HG03521 (cell line): ENCODE data around the gene PIGR.

Experiments used
- ATAC-seq: cut with Tn5 transposase; IDR thresholded peaks from one replicate; pipeline ENCODE4 v1.9.1; 2021; ENCODE audit warnings: mild to moderate bottlenecking, moderate library complexity; ENCODE audit not compliant: unreplicated experiment

Gene PIGR

GRCh38 chr1:206960676-206961386 lies 14.6 kb upstream of the PIGR start:
- ATAC-seq = no peak

- no peak for ATAC-seq
Measured at GRCh38 chr1:206958144-206958543, 11.9 kb upstream of the PIGR start.

DNA sequence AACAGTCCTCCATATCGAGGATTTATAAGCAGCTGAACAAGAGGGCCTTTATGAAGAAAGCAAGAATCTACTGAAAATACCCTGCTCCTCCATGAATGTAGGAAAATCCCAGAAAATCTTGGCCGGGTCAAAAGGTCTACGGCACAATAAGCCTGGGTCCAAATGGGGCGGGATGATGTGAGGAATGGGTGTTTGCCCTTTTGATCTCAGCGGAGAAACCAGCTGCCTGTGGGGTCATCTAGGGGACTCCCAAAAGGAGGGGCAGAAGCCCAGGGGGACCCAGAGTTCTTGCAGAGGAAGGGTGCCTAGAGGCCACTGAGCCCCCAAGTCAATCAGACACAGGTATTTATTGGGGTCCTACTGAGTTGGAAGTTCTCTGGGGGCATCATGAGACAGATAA lies 11.4 kb upstream of the PIGR start:
- ATAC-seq = no peak

DNA sequence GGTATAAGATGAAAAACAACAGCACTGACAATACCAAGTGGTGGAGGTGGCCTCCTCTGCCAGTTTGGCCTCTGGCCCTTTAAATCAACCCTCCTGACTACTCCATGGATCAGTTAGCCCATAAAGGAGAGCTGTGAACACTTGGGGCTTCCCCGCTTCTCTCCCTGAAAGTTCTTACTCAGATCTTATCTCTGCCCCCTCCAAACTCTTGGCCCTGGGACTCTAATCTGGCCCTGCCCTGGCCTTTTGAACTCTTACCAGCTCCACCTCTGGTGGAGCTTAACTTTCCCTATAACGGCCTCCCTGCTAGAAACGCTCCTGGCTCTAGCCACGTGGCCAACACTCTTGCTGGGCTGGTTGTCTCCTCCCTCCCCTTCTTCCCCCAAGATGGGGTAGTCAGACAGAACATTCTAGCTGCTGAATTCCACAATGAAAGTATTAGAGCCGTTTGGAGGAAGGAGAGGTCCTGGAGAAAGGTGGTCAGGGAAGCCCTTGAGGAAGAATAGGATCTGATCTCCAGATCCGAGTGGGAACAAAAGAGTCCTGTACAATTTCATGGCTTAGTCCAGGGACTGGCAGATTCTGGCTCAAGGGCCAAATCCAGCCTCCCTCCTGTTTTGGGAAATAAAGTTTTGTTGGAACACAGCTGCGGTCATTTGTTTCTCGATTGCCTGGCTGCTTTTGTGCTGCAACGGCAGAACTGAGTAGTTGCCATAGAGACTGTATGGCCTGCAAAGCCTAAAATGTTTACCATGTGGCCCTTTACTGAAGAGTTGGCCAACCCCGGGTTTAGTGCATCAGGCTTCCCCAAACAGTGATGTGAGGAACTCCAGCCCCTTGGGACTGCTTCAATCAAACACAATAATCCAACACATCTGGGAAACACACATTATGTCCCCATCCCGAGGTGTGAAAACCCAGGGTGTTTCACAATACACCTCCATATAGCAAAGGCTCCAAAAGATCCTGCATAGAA lies 9.5 kb upstream of the PIGR start:
- ATAC-seq = no peak

- no peak for ATAC-seq
Measured at GRCh38 chr1:206954459-206955342, 8.4 kb upstream of the PIGR start.

DNA sequence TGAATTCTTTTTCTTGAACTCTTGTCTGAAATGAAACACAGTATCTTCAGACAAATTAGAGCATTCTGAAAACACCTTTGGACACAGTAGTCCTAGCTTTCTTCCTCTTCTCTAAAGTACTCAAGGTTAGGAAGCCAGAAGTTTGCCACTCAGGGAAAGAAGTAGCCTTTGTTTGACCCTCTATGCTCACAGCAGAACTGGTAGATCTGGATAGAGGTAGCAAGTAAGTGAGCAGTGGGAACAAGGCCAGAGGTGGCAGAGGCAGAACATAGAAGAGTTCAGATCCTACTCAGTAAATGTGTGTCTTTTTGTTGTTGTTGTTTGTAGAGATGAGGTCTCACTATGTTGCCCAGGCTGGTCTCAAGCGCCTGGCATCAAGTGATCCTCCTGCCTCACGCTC lies 7.4 kb upstream of the PIGR start:
- no peak for ATAC-seq

GRCh38 chr1:206953126-206953525 lies 6.9 kb upstream of the PIGR start:
- ATAC-seq = no peak

DNA sequence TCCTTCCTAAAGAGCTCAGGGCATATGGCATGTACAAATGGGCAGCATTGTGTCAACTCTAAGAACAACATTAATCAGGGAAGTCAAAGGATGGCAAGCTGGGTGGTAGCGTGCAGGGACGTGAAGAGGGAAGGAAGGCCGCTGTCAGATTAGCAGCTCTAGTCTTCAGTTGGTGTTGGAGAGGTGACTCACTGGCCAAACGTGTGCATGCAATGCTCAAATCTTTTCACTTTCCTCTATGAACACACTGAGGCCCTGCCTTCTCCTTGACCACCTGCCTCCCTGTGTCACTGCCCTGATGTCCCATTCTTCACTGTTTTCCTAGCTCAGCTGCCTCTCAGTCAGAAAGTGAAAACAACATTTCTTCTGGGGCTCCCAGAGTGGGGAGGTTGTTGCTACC lies 5.9 kb upstream of the PIGR start:
- ATAC-seq = no peak

- ATAC-seq = no peak
Measured at GRCh38 chr1:206951318-206952100, 5.2 kb upstream of the PIGR start.

DNA sequence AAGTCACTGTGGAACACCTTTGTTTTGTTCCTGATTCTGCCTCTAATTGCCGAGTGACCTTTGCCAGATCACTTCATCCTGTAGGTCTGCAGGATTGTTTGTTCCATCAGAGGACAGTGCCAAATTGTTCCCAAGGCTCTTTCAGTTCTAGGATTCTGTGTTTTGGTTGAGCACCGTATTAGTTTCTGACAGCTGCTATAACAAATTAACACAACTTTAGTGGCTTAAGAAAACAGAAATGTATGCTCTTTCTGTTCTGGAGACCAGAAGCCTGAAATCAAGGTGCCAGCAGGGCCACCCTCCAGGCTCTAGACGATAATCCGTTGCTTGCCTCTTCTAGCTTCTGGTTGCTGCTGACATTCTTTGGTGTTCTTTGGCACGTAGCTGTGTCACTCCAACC lies 3.4 kb upstream of the PIGR start:
- ATAC-seq = no peak

DNA sequence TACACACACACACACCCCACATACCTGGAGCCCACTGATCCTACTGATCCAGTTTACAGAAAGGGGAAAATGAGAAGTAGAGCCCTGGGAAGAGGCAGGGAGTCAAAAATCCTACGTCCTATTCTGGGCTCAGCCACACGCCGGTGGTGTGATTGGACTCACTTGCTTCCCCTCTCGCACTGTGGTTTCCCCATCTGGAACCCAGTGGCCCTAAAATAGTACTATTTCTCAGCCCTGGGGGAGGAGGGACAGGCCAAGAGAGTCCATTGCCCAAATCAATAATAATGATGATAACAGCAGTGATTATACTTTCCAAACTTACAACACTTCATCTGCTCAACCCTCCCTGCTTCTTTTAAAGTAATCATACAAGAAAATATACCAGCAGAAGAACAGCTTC lies 2.9 kb upstream of the PIGR start:
- no peak for ATAC-seq

DNA sequence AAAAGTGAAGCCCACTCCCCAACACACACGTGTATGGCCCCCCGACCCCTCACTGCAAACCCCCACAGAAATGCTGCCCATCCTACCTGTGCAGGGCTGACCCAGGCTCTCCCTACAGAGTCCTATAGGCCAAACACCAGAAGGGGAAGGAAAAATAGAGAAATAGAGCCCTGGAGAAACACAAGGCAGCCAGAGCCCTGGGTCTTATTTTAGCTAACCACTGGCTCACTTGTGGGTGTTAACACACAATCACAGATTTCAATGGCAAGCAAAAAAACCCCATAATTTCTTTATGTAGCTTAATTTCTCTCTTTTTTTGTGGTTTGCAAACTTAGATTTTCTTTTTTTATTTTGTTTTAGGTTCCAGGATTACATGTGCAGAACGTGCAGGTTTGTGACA lies 989 bp upstream of the PIGR start:
- no peak for ATAC-seq

DNA sequence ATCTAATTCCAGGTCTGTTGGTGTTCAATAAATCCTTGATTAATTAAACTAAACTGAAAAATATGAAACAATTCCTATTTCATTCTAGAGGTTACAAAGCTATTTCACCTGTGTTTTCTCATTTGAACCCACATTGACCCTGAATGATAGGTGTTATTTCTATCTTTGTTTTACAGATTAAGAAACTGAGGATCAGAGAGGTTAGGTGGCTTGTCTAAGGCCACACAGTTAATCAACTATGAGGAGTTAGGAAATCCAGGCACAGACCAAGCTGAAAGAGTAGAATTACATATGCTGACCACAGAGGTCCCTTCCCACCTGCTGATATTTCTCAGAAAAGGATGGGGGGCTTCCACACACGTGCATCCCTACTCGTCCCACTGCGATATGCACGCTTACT lies 487 bp downstream of the PIGR start:
- ATAC-seq = no peak

DNA sequence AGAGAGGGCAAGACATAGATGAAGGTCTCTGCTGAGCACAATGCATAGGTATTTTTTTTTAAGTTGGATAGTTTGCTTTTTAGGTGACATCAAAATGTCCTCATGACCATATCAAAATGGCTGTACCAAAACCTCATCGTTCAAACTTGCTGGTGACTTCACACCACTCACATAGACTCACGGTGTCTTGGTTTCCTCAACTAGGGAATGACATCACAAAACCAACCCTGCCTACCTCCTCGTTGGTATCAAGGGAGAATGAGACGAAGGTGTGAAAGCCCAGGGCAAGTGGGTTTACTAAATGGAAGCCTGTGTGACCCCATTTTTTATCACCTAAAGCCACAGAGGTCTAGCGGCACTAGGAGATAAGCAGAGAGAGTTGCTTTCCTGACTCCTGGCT lies 1.6 kb downstream of the PIGR start:
- ATAC-seq = no peak

GRCh38 chr1:206941766-206942418 lies 4.4 kb downstream of the PIGR start:
- ATAC-seq = no peak

GRCh38 chr1:206940588-206940936 lies 5.7 kb downstream of the PIGR start:
- no peak for ATAC-seq

DNA sequence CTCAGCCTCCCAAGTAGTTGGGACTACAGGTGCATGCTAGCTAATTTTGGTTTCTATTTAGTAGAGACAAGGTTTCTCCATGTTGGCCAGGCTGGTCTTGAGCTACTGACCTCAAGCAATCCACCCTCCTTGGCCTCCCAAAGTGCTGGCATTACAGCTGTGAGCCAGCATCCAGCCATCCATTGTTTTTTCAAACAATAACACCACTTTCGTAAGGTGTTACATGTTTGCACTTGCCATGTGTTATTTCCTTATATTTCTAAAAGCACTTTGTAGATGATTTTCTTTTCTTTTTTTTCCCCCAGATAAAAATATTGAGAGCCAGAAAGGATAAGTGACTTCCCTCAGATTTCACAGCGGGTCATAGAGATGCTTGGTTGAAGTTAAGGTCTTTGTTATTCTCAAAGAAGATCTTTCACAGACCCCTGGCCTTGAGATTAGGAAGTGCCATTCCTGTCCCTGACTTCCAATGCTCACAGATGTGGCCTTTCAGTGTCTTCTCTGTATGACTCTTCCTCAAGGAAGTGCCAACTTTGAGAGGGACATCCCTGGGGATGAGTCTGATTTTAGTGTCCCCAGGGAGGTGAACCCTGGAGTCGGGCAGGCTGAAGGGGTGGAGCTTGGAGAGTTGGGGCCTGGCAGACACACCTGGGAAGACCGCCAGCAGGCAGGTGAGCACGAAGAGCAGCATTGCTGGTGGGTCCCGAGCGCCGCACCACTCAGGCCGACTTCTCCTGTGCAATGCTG lies 6.3 kb downstream of the PIGR start:
- no peak for ATAC-seq

GRCh38 chr1:206939131-206939530 lies 7.1 kb downstream of the PIGR start:
- no peak for ATAC-seq

GRCh38 chr1:206937425-206937824 lies 8.8 kb downstream of the PIGR start:
- ATAC-seq = no peak
